Measurements from ENCODE around the gene CBX6.

The CBX6 gene

DNA sequence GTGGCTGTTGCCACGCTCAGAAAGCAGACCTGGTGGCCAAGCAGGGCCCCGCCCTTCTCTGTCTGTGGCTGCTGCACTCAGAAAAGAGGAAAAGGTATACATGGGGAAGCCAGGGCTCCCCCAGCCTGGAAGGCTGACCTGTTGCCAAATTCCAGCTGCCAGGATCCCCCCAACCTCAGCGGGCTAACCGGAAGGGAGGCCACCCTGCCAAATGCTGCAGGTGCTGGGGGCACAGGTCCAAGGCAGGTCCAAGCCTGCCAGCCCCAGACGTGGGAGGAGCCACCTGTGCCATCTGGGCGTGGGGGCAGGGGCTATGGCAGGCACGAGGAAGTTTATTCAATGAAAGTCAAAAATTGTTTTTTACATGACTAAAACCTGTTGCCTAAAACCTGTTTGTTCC, 30.8 kb downstream of the CBX6 start:
- DNase-seq: no peak

DNA sequence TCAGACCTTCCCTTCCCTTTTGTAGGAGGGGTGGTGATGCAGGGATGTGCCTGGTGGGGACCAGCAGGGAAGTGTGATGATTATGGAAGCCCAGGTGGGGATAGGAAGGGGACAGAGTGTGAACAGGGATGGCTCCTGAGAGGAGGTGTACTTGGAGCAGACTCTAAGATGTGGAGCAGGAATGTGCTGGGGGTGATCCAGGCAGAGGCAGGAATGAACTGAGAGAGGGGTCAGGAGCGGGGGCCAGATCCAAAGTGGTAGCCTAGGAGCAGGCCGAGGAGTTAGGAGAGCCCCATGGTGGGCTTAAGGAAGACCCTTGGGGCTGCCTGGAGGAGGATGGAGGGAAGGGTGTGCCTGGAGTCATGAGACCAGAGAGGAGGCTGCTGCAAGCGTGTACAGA, 31.9 kb downstream of the CBX6 start:
- no peak for DNase-seq

DNA sequence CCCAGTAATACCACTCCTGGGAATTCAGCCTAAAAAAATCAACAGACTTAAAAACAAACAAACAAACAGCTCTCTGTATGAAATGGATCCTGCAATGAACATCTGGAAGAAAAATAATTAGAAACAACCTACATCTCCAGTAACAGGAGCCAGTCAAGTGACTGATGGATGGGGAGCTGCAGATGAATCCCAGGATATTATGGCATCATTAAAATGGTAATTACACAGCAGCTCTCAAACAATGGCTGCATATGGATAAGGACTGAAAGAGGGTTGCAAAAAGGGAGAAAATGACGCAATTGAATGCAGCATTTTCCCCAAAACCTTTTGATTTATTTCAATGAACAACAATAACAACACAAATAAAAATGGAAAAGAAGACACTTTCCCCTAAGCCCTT, 32.3 kb downstream of the CBX6 start:
- DNase-seq: no peak

DNA sequence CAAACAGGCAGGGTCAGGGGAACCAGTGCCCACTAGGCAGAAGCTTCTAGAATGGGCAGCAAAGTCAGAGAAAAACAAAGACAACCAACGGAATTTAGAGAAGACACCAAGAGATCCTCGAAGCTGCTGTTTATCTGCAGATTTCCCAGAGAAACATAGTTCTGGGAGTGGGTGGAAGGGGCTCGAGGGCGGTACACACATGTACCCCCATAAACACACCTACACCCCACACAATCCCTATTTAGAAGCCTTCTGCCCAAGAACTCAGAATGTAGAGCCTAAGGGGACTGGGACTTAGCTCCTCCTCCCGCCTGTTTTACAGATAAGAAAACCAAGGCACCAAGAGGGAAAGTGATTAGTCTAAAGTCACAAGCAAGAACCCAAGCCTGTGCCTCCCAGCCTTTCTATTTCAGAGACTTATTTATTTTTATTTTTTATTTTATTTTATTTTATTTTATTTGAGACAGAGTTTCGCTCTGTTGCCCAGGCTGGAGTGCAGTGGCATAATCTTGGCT, 34.5 kb downstream of the CBX6 start:
- no peak for DNase-seq

DNA sequence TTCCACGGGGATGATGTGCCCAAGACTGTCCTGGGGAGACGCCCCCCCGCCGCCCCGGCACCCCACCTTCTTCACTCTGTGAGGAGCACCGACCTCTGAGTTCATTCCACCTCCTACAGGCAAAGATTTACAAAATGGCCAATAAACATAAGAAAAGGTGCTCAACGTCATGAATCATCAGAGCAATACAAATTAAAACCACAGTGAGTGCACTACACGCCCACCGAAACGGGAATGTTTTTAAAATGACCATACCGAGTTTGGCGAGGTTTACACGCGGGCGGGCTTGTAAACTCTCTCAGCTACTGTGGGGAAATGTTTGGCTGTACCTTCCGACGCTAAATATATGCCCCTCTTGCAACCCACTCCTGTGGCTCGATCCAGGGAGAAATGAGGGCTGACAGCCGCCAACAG, 36.1 kb downstream of the CBX6 start:
- no peak for DNase-seq

DNA sequence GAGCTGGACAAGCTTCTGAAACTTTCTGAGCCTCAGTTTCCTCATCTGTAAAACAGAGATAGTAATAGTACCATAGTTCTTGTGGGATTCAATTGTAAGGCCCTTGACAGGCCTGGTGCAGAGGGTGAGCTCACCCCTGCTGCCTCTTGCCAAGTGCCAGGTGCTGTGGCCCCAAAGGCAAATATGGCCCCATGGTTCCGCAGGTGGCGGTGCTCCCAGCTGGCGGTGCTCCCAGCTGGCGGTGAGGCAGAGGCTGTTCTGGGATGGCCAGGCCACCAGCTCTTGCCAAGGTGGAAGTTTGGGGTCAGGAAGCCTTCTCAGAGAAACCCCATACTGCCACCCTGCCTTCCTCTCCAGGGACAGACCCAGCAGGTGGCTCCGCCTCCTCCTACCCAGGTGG, 37.0 kb downstream of the CBX6 start:
- no peak for DNase-seq

DNA sequence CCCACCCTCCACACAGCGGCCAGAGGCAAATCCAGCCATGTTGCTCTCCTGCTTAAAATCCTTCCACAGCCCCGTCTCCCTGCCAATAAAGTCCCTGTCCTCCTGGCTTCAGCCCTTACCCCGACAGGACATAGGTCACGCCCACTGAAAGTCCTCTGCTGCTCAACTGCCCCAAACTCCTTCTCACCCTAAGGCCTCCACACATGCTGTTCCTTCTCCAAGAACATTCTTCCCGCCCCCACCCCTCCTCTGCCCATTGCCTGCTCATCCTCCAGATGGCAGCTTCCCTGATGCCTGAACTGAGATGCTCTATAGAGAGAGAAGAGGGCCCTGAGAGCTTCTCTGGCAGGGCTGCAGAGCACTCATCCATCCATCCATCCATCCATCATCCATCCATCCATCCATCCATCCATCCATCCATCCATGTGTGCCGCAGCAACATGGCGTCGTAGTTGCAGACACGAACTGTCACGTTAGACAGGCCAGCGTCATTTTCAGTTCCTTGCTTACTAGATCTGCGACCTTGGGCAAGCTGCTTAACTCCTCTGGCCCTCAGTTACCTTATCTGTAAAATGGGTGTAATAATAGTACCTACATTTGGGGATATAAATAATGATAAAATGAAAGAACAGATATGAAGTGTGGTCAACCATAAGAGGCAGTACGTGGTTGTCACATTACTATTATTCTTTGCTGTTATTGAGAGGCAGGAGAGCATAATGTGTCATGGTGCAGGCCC, 37.6 kb downstream of the CBX6 start:
- no peak for DNase-seq

DNA sequence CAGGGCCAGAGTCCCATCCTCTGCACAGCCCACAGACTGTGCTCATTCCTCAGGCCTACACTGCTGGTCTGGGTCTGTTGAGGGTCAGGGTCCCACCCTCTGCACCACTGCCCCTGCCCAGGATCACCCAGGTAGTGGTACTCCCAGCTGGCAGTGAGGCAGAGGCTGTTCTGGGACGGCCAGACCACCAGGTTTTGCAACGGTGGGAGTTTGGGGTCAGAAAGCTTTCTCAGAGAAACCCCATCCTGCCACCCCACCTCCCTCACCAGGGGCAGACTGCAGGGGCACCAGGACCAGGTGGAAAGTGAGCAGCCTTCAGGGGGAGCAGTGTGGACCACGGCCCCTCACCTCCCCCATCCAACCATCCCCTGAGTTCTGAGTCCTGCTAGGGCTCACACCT, 39.0 kb downstream of the CBX6 start:
- DNase-seq: no peak

DNA sequence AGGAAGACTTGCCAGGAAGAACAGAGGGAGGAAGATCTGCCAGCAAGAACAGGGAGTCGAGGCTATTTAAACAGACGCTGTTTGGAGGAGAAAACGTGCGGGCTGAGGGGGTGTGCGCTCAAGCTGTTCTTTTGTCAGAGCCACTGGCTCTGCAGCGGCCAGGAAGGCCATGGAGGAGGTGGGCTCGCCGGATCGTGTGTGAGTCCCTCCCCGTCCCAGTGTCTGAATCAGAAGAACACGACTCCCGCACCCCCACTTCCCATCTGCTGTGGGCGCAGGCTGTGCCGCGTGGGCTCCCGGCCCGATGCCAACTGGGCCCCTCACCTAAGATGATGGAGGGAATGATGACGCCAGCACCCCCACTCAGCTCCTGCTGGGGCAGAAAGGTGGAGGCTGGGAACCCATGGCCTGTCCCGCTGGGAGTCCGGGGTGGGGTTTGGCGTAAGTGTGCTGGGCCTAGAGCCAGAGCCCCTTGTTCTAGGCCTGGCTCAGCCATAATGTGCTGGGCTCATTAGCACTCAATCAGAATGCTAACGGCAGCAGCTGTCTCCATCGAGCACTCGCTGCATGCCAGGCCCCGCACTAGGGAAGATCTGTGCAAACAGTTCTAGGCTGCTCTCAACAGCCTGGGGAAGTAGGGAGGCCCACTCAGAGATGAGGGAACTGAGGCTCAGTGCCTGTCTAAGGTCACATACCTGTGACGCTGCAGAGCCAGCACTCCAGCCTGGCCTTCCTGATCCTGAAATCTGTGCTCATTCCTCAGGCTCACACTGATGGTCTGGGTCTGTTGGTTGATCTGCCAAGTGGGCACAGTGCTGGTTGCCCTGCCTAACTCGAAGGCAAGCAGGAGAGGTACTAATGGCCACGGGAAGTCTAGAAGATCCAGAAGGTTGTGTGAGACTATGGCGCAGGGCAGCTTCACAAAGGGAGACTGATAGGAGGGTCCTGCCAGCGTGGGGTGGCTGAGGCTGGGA, 39.7 kb downstream of the CBX6 start:
- DNase-seq: no peak

DNA sequence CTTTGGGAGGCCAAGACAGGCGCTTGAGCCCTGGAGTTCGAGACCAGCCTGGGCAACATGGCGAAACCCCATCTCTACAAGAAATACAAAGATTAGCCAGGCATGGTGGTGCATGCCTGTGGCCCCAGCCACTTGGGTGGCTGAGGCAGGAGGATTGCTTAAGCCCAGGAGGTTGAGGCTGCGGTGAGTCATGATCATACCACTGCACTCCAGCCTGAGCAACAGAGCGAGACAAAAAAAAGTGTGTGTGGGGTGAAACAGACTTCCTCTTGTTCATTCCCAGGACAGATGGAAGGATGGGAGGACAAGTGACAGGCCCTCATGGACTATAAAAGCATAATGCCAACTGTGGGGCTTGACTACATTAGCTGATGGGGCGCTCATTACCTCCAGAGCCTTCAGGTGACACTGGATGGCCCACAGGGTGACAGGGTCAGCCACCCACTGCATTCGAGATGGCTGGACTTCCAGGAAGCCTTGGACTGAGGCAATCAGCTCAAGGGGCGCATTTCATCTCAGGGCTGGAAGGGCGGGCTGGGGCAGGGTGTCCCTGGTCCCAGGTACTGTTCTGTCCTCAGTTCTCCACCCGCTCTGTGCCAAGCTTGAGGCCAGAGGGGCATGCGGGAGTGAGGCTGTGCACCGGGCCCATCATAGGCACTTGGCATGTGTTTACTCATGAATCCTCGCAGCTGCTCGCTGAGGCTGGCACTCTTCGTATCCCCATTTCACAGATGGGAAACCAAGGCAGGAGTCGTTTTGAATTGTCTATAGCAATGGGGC, 40.7 kb downstream of the CBX6 start:
- no peak for DNase-seq

DNA sequence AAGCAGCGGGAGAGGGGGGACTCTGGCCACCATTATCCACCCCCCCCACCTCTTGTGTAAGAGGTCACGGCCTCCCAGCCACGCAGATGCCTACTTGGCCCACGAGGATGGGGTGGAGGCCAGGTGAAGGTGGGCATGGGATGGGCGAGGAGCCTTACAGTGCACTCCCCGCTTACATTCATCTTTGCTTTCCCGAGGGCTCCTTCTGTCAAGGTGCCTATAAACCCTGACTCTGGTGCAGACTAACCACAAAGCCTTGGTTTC, 41.2 kb downstream of the CBX6 start:
- DNase-seq: no peak

DNA sequence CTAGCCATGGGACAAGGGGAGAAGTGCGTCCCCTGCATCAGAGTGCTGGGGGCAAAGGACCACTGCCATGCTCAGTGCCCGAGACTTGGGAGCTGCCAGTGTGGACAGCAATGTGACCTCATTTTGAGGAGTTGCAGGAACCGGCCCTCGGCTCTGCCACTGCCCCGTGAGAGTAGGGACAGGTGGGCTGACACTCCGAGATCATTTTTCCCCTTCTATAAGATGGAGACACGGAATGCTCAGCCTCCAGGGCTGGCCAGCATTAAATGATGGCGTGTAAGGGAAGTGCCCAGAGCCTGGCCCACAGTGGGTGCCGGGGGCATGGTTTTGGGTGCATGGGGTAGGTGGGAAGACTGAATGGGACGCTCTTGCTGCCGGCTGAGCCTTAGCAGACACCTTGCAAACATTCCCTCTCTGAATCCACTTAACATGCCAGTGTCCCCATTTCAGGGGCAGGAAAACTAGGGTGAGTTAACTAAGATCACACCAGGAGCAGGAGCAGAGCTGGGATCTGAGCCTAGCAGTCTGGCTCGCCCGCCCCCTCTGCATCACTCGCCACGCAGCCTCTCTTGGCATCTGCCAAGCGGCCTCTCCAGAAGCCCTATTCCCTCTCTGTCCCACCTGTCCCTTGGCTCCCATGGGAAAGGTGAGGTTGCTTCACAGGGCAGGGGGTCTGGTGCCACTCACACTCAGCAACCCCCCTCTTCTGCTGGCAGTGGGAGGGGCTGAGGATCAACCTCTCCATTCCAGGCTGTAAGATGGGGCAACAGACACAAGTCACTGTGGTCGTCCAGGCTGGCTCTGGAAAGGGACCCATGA, 41.8 kb downstream of the CBX6 start:
- DNase-seq: no peak

DNA sequence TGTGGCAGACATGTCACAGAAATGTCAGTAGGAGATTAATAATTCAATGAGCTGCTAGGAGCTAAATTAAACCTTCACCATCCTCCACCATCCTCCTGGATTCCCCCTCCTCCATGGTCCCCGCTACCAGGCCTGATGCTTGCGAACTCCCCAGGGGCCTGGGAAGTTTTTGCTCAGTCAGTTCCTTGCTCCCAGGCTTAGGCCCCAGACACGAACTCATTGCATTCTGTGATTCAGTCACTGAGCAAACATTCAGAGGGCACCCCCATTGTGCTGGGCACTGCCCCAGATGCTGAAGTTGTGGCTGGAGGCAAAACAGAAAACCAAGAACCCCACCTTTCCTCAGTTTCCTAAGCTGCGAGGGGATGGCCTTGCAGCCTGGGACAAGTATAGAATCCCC, 42.5 kb downstream of the CBX6 start:
- no peak for DNase-seq

DNA sequence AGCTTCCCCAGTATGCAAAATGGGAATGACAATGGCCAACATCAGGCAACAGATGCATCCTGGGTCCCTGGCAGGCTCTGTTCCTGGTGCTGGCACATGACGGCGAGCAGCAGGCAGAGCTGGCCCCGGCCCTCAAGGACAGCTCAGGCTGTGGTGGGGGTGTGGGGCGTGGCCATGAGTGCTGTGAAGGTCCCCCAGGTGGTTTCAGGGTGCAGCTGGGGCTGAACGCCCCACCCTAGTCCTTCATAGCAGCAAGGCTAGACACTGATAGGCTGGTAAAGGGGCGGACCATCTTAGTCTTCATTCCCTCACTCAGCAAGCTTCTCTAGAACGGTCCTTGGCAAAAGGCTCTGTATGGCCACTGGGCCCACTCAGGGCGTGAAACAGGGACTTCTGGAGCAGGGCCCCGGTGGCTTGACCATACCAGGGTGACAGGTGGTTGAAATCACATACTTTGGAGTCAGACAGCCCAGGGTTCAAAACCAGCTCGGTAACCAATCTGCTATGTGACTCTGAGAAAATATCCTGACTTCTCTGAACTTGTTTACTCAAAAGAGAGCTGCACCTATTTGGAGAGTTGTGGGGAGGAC, 43.3 kb downstream of the CBX6 start:
- no peak for DNase-seq

DNA sequence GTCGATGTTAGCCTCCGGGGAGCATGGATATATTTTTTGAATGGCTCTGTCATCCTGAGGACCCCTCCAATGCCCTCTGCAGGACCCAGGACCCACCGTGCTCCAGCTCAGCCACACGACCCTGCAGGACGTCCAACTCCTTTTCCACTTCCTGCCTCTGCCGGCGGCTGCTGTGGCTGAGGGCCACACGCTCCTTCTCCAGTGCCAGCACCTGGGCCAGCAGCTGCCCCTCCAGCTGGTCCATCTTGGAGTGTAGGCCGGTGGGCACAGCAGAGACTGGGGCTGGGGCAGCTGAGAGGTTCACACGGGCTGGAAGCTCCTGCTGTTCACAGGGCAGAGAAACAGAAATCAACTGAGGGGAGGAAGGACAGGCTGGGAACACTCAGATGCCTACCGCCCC, 43.8 kb downstream of the CBX6 start:
- no peak for DNase-seq

DNA sequence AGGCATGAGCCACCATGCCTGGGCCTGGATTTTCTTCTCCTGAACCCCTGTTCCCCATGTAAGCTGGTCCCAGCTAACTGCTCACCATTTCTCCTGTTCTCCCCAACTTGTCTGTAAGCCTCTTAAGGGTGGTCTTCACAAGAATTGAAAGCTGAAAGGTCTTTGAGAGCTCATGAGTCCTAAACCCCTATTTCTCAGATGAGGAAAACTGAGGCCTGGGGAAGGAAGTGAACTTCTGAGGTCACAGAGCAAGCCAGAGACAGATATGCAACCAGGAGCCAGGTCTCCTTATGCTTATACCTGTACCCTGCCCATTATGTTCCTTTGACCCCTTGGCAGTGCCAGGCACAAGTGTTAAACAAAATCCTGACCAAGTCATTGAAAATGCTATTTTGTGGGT, 44.5 kb downstream of the CBX6 start:
- DNase-seq: no peak

DNA sequence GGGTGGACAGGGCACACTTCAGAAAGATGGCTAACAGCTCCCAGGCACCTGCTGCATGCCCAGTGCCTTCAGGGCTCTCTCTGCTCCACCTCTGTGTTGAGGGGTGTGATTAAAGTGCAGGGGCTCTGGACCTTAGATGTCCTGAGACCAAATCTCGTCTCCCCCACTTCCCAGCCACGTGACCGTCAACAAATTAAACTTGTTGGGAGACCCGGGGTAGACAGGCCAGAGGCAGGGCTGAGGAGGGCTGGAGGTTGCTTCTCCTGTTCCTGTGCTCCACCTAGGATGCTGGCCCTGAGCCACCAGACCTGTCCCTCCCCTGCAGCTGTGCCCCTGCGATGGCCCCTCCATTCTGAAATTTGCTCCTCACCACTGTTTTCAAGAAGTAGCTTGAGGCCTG, 45.2 kb downstream of the CBX6 start:
- no peak for DNase-seq

DNA sequence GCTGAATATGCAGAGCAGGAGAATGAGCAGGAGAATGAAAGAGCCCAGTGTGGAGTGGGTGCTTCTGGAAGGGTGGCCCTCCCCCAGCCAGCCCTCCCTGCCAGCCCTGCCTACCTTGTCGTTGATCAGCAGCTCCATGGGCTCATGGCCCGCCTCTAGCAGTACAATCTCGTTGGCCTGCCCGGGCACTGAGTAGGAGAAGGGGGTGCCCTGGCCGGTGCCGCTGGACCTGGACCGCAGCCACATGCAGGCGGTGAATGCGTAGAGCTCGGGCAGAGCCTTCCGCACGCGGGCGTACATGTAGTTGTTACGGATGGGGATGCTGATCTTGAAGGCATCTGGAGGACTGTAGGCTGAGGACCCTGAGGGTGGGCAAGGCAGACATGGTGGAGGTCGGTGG, 45.6 kb downstream of the CBX6 start:
- DNase-seq: no peak

DNA sequence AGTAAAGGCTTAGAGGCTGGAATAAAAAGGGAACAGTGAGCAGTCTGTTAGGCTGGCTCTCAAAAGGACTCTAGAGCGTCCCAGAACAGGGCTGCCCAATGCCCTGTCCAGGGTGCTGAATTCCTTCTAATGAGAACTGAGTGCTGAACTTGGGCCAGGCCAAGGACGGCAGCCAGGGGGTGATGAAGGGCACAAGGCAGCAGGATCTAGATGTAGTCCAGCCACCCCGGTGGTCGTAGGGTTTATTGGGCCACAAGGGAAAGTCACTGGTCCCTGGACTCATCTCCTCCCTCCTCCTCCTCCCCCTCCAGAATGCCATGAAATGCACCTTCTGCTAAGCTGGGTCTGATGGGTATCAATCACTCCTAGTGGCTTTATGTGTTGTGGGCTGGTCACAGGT, 47.4 kb downstream of the CBX6 start:
- DNase-seq: peak; percentile 49

DNA sequence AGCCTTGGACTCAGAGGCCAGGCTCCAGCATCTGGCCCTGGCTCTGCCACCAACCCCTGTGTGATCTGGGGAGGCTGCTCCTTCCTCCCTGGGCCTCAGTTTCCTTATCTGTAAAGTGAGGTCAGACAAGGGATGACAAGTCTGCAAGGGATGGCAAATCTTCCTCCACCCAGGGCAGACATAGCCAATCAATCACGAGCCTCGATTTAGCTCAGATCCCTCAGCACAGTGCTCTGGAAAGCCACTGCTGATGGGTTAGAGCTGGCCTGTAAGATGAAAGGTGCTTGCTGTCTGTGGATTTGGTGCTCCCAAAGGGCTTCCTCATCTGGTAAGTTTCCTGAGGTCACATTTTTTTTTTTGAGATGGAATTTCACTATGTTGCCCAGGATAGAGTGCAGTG, 48.4 kb downstream of the CBX6 start:
- no peak for DNase-seq

DNA sequence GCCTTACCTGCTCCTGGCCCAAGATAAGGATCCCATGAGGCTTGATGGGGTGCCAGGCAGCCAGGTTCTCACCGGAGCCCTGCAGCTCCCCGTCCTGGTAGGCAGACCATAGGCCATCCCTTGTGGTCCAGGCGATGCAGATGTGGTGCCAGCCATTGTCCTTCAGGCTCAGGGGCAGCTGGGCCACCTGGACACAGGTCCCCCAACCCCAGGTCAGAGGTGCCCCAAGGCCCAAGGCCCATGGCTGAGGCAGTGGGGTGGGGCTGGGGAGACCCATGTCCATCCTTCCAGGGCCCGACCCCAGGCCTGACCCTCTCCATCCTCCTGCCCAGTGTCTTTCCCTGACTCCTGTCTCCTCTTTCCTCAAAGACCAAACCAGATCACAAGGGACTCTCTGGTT, 48.9 kb downstream of the CBX6 start:
- no peak for DNase-seq

DNA sequence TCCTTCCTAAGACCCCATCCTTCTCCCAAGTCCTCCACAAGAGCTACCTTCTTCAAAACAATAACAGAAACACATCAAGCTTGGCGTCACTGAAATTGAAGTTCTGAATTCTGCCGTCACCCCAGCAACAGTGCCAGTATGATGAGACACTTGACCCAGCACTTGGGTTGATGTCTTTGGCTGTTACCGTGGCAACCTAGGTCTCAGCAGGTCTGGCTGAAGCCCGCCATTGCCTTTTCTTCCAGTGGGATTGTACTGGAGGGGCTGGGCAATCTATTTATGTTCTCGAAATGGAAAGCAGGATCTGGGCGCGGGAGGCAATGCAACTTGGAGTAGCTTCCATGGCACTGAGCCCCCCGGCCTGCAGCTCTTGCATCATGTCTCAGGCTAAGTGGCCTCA, 52.0 kb downstream of the CBX6 start:
- no peak for DNase-seq
